Thyroid gland (tissue), 4 donors: Measurements from ENCODE around the gene ZXDC. TPM values are rescaled to one million over a fixed set of nuclear protein-coding genes. Genes with fewer than 3 reads are reported as not detected.

Experiments used
- DNase-seq, 2 donors: peaks; one replicate each; pipeline ENCODE4 v3.0.0-alpha.2; 2019
- H3K27ac ChIP-seq, 3 donors: fragments of 200-600 bp; sonication (generic); 1 replicate in 2 of 3; 2 replicates in 1 of 3; pipeline ENCODE4 v1.5.1; 2016 to 2019; ENCODE audit warnings: mild to moderate bottlenecking in 1 of 3, moderate library complexity in 1 of 3
- H3K27me3 ChIP-seq: fragments of 200-600 bp; sonication (generic); one replicate; pipeline ENCODE4 v1.5.1; 2019
- H3K36me3 ChIP-seq, 2 donors: fragments of 200-600 bp; sonication (generic); one replicate each; pipeline ENCODE4 v1.5.1; 2016 to 2019
- H3K4me1 ChIP-seq, 2 donors: fragments of 200-600 bp; sonication (generic); one replicate each; pipeline ENCODE4 v1.5.1; 2017 to 2019
- H3K4me3 ChIP-seq, 3 donors: fragments of 200-600 bp; sonication (generic); replicated peaks in 1 of 3; 1 replicate in 2 of 3; 2 replicates in 1 of 3; pipeline ENCODE4 v1.5.1; 2016; ENCODE audit warnings: mild to moderate bottlenecking in 1 of 3
- H3K9me3 ChIP-seq: fragments of 200-600 bp; sonication (generic); one replicate; pipeline ENCODE4 v1.5.1; 2017
- CTCF ChIP-seq, 6 experiments: fragments of 200-600 bp in 3 of 6; fragments of 450-650 bp in 3 of 6; sonication (generic) in 3 of 6; IDR thresholded peaks; one replicate each; pipeline ENCODE4 v1.5.1; 2016 to 2019; ENCODE audit warnings: antibody characterized with exemption in 6 of 6, mild to moderate bottlenecking in 2 of 6, inconsistent platforms in 1 of 6, moderate library complexity in 1 of 6
- POLR2A ChIP-seq, 2 donors: fragments of 450-650 bp; IDR thresholded peaks; one replicate each; pipeline ENCODE4 v1.6.1; 2017; ENCODE audit warnings: antibody characterized with exemption in 2 of 2, mild to moderate bottlenecking in 2 of 2, moderate library complexity in 1 of 2
- WGBS, 2 donors: methylation state at CpG; one replicate each; pipeline ENCODE4 v1.1.5; 2017; 5-methylcytosine and 5-hydroxymethylcytosine counted together
- intact Hi-C: fragments of 100-400 bp; cut with DNase I; formaldehyde crosslinking; loops from one replicate; pipeline ENCODE4 v1.15.1; 2023
- total RNA-seq, 4 donors: library from RNA; depleted of rRNA; stranded (reverse); fragments of >200 nt; gene quantifications; one replicate each; pipeline ENCODE4 v1.2.3, GENCODE V29; 2016

ZXDC gene
- total RNA-seq, 4 donors from 2014 or later = 51.5 to 96.8 (median 57.4) TPM

GRCh38 chr3:126510308-126510910 is 34.7 kb upstream of the ZXDC start:
- H3K27ac ChIP-seq = no peak overlapping the region
- WGBS, 2 donors = 91% methylated on average over 20 of the region's 22 CpGs; no CpG with 5 or more reads in 1 of the 2 donors
- no peaks in the 10 kb centered on the region for H3K36me3 ChIP-seq
- no peaks in the 10 kb centered on the region for H3K27me3 ChIP-seq
- DNase-seq = no peak
- intact Hi-C loops = no loop called here
- H3K4me1 ChIP-seq = peaks cover 0 to 8% of the 10 kb centered on the region in 2 donors
- no peaks in the 10 kb centered on the region for H3K9me3 ChIP-seq
- TF ChIP-seq CTCF (IDR thresholded peaks at IDR 0.05) (no peak), POLR2A (IDR thresholded peaks at IDR 0.05) (no peak)
- H3K4me3 ChIP-seq = no peak overlapping the region

- H3K9me3 ChIP-seq = no peaks in the 10 kb centered on the region
- no peak overlapping the region for H3K4me3 ChIP-seq
- intact Hi-C loops = no loop called here
- no peaks in the 10 kb centered on the region for H3K36me3 ChIP-seq
- WGBS, 2 donors = 68 to 74% methylated on average over 11 to 13 of the region's 18 CpGs
- TF ChIP-seq CTCF (IDR thresholded peaks at IDR 0.05) = no peak
- no peak for TF ChIP-seq POLR2A (IDR thresholded peaks at IDR 0.05)
- H3K27ac ChIP-seq = no peak overlapping the region
- peaks cover 0 to 8% of the 10 kb centered on the region in 2 donors for H3K4me1 ChIP-seq
- DNase-seq = no peak
- no peaks in the 10 kb centered on the region for H3K27me3 ChIP-seq
Measured at GRCh38 chr3:126509597-126510307, 34.1 kb upstream of the ZXDC start.

- Histone ChIP-seq H3K4me1 (peaks cover 0 to 8% of the 10 kb centered on the region in 2 donors), H3K36me3 (no peaks in the 10 kb centered on the region), H3K27me3 (no peaks in the 10 kb centered on the region), H3K9me3 (no peaks in the 10 kb centered on the region), H3K4me3 (no peak overlapping the region), H3K27ac (no peak overlapping the region)
- DNase-seq = no peak
- 81 to 100% methylated on average over 4 of the region's 4 CpGs for WGBS, 2 donors
- intact Hi-C loops = no loop called here
- TF ChIP-seq CTCF (IDR thresholded peaks at IDR 0.05) = no peak
- TF ChIP-seq POLR2A (IDR thresholded peaks at IDR 0.05) = no peak
Measured at GRCh38 chr3:126508564-126508964, 32.9 kb upstream of the ZXDC start.

GRCh38 chr3:126507886-126508285 is 32.2 kb upstream of the ZXDC start:
- Histone ChIP-seq H3K27ac (no peak overlapping the region), H3K27me3 (no peaks in the 10 kb centered on the region), H3K4me1 (peaks cover 0 to 5% of the 10 kb centered on the region in 2 donors), H3K9me3 (no peaks in the 10 kb centered on the region), H3K4me3 (no peak overlapping the region), H3K36me3 (no peaks in the 10 kb centered on the region)
- intact Hi-C loops = no loop called here
- no peak for DNase-seq
- TF ChIP-seq CTCF (IDR thresholded peaks at IDR 0.05) (no peak), POLR2A (IDR thresholded peaks at IDR 0.05) (no peak)
- 85 to 89% methylated on average over 9 of the region's 9 CpGs for WGBS, 2 donors

- DNase-seq = no peak
- H3K36me3 ChIP-seq = no peaks in the 10 kb centered on the region
- intact Hi-C loops = no loop called here
- H3K4me1 ChIP-seq = no peaks in the 10 kb centered on the region
- 80 to 93% methylated on average over 1 to 3 of the region's 10 CpGs for WGBS, 2 donors
- H3K27me3 ChIP-seq = no peaks in the 10 kb centered on the region
- H3K9me3 ChIP-seq = no peaks in the 10 kb centered on the region
- H3K27ac ChIP-seq = no peak overlapping the region
- no peak overlapping the region for H3K4me3 ChIP-seq
- TF ChIP-seq POLR2A (IDR thresholded peaks at IDR 0.05) = no peak
- TF ChIP-seq CTCF (IDR thresholded peaks at IDR 0.05) = no peak
Measured at GRCh38 chr3:126503701-126504100, 28.0 kb upstream of the ZXDC start.
